GM10266 (cell line): ENCODE measurements around the gene ARHGEF12.

Experiments used
- DNase-seq: peaks from one replicate; pipeline ENCODE4 v3.0.0; 2012; ENCODE audit errors: extremely low spot score
- CTCF ChIP-seq: IDR thresholded peaks from 2 replicates; pipeline ENCODE4 v1.5.1; 2012; ENCODE audit warnings: mild to moderate bottlenecking, low read depth; ENCODE audit not compliant: control insufficient read depth, insufficient read depth; ENCODE audit errors: missing control alignments

The ARHGEF12 gene

GRCh38 chr11:120527111-120527761 lies 191.0 kb downstream of the ARHGEF12 start:
- no peak for DNase-seq
- TF ChIP-seq CTCF: no peak

- no peak for DNase-seq
- TF ChIP-seq CTCF: no peak
These were observed 192.5 kb downstream of the ARHGEF12 start for GRCh38 chr11:120528749-120529148.

- DNase-seq: no peak
- TF ChIP-seq CTCF: no peak
These were observed 193.0 kb downstream of the ARHGEF12 start for GRCh38 chr11:120529214-120529613.

- TF ChIP-seq CTCF: no peak
- DNase-seq: no peak
These were observed 193.7 kb downstream of the ARHGEF12 start for GRCh38 chr11:120529911-120530310.

- no peak for DNase-seq
- no peak for TF ChIP-seq CTCF
These were observed 196.0 kb downstream of the ARHGEF12 start for GRCh38 chr11:120532082-120532831.

GRCh38 chr11:120532832-120533196 lies 196.6 kb downstream of the ARHGEF12 start:
- TF ChIP-seq CTCF: no peak

GRCh38 chr11:120536091-120536796 lies 200.0 kb downstream of the ARHGEF12 start:
- no peak for TF ChIP-seq CTCF
- no peak for DNase-seq

More at GRCh38 chr11:120532832-120533196, 196.6 kb downstream of the ARHGEF12 start:
- no peak for DNase-seq
